NCI-H526 (cell line): Measurements from ENCODE around the gene CHTF18.
A peak's percentile ranks its signal among the peaks of the same experiment; 100 is the strongest.
"Not testable (repeated sequence)": the region's sequence is repeated elsewhere in the genome, so short reads cannot be mapped to it uniquely, and the experiment has no call there.

ENCODE experiments used
- DNase-seq, 2 experiments: peaks; one replicate each; lab custom pipeline; 2025; lab: John Stamatoyannopoulos, UW

CHTF18 gene

DNA sequence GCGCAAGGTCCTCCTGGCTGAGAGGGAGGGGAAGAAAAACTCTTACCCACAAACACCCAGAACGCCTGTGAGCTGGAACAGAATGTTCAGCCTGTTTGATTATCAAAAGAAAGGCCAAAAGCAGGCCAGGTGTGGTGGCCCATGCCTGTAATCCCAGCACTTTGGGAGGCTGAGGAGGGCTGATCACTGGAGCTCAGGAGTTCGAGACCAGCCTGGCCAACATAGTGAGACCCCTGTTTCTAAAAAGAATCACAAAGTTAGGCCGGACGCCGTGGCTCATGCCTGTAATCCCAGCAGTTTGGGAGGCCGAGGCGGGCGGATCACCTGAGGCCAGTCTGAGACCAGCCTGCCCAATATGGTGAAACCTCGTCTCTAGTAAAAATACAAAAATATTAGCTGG, 12.1 kb upstream of the CHTF18 start:
- not testable (repeated sequence) for DNase-seq

DNA sequence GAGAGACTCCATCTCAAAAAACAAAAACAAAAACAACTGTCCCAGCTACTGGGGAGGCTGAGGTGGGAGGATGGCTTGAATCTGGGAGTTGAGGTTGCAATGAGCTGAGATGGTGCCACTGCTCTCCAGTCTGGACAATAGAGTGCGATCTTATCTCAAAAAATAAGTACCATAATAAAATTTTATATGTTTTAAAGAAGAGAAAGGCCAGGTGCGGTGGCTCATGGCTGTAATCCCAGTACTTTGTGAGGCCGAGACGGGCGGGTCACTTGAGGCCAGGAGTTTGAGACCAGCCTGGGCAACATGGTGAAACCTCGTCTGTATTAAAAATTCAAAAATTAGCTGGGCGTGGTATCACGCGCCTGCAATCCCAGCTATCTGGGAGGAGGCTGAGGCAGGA, 11.6 kb upstream of the CHTF18 start:
- DNase-seq, result no peak

DNA sequence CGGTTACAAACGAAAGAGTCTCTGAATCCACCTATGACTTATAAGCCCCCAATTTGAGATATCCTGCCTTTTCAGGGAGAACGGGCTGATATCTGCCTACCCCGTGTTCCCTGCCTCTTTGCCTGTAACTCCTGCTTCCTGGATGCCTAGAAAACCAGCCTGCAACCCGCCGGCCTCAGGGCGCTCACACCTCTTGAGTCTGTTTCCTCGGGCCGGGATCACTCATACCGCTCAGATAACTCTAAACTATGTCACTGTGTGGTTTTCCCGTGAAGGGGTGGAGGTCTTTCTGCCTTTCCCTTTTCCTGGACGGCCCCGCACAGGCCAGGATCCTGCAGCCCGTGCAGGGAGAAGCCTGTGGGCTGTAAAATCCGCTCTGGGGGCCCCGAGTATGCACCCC, 10.6 kb upstream of the CHTF18 start:
- DNase-seq, result no peak

DNA sequence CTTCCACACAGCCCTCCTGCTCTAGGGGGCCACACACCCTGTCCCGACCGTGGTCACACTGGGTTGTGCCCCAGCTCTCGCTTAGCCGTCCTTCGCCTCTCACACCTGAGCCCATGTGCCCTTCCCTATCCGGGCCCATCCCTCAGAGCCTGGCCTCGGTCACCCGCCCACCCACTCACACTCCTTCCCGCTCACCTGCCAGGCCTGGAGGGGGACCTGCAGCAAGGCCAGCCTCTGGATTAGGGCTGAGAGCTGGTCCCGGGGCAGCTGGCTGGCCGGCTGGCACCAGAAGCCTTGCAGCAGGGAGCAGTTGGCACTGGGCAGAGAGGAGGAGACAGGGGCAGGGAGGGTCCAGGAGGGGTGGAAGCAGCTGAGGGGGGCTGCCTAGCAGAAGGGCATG, 10.0 kb upstream of the CHTF18 start:
- DNase-seq, result no peak

DNA sequence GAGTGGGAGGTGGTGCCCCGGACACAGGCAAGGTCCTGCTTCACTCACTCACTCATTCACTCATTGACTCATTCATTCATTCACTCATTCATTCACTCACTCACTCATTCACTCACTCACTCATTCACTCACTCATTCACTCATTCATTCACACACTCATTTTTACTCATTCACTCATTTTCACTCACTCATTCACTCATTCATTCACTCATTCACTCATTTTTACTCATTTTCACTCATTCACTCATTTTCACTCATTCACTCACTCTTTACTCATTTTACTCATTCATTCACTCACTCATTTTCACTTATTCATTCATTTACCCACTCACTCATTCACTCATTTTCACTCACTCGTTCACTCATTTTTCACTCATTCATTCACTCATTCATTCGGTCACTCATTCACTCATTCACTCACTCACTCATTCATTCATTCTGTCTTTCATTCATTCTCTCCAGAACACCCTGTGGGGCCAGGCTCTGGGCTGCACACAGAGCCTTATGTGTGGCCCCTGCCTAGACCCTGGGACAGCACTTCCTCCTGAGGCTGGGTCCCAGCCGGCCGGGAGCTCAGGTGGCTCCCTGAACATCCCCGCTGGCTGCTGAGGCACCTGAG, 9.4 kb upstream of the CHTF18 start:
- DNase-seq, result no peak

DNA sequence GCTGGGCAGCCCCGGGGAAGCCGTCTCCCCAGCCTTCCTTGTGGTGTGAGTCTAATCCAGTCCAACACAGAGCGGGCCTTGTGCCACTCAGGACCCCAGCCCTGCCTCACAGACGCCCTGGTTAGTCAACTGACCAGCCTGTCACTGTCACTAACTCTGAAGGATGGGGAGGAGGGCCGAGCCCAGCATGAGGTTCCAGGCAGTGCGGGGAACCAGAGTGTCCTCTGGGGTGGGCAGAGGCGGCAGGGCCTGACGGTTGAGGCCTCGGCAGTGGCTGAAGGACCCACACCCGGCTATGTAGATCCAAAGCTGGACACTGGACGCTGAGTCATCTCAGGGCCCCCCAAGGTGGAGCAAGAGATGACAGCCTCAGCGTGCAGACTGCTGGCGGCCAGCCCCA, 8.9 kb upstream of the CHTF18 start:
- DNase-seq, result no peak

DNA sequence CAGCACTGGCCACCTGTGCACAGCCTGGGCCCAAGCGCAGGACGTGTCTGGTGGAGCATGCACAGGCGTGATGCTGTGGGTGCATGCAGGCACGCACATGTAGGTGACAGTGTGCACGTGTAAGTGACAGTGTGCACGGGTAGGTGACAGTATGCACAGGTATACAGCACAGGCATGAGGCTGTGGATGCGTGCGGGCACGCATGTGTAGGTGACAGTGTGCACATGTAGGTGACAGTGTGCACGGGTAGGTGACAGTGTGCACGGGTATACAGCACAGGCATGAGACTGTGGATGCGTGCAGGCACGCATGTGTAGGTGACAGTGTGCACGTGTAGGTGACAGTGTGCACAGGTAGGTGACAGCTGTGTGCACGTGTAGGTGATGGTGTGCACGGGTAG, 8.1 kb upstream of the CHTF18 start:
- no peak for DNase-seq

DNA sequence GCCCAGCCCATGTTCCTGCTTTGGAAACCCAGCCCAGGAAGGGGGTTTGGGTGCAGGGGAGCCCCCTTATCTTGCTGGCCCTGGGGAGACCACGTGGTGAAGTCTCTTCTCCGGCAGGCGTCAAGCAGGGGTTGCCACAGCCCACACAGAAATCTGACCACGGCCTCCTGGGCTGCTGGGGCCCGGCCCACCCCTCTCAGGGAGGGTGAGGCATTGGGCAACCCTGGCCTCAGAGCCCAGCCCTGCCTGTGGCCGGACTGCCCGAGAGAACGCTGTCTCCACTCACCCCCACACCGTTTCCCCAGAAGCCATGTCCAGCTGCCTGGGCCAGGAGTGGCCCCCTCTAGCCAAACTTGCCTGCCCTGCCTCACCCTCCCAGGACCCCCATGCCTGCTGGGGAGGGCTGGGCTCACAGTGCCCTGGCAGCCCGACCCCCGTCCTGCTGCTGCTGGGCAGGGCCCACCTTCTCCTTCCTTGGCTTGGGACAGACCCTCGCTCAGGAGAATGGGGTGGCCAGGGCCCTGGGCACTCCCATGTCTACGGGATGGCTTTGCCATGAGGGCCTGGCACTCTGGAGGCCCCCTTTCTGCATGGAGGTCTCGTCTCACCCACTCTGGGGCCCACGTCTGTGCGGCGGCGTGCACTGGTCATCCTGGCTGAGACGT, 6.9 kb upstream of the CHTF18 start:
- DNase-seq, result no peak

DNA sequence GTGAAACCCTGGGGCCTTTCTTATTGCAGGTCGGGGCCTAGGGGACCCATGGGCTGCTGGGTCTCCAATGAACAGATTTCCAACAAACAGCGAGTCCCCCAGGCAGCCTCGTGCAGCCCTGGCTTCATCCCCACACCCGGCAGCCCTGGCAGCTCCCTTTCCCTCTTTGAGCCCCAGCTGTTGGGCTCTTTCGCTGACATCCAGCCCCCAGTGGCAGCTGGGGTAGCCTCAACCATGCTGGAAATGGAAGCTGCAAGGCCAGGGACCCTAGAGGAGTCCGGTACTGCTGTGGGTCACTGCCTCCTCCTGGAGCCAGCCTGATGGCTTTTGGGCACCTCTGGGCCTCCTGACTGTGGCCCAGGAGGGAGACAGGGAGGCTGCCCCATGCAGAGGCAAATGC, 6.2 kb upstream of the CHTF18 start:
- DNase-seq, result no peak

DNA sequence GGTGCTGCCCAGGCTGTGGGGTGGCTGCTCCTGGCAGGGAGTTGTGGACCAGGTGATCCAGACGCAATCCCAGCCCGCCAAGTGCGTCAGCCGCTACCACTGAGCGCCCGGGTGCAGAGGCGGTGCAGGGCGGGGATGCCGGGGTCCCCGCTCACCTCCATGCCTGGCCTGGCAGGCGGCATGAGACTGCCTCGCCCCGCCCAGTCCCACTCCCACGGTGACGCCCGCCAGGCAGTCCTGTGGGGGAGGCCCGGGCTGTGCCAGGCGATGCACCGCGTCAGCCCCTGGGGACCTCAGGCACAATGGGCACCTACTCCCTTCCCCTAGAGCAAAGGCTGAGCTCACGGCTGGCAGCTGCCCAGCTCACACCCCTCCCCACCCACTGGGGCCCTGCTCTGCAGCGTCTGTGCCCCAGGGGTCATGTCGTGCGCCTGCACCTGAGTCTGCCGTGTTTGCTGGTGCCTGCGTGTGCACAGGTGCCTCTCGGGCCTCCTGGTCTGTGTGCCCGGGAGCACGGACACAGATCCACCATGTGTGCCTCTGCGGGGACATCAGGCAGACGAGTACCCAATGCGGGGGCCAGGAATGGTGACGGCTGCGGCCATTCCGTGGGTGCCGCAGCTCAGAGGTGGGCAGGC, 5.5 kb upstream of the CHTF18 start:
- DNase-seq, result peak in 1 of 2 experiments; percentile 52

DNA sequence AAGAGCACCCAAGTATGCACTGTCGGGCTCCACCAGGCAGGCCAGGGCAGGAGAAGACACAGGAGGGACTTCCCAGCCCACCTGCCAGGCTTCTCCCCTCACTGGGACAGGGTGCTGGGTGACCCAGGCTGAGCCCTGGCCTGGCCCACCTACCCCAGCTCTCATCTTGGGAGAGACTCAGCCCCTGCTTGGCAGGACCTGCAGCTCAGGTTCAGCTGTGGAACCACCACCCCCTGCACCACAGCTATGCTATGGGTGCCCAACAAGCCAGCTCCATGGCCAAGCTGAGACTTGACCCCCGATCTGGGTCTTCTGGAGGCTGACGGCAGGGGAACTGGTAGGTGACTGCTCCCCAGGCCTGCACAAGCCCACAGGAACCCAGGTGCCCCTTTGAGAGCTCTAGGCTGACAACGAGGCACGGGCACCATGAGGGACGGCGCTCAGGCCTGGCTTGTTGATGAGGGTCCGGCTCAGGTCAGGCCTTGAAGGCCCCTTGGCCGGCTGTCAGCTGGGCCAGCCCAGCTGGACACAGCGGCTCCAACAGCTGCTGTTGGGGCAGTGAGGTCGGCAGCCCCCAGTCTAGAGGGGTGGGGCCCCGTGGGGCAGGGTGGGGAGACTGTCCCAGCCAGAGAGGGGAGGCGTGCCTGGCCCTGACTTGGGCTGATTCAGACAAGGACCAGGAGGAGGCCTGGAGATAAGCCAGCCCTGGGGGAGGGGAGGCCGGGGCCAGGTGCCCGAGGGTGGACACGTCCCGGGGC, 4.8 kb upstream of the CHTF18 start:
- DNase-seq, result no peak

DNA sequence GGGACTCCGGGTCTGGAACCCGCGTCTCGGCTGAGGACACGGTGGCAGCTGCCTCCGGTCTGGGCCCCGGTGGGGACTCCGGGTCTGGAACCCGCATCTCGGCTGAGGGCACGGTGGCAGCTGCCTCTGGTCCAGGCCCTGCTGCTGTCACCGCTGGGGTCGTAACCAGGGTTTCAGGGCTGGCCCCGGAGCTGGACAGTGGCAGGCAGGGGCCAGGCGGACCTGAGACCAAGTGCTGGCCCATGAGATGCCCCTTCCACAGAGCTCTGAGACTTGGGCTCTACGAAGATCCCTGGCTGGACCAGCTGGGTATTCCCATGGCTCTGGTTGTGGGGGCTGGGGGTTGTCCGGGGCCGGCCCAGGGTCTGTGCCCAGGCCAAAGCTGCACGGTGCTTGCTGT, 4.0 kb upstream of the CHTF18 start:
- no peak for DNase-seq

DNA sequence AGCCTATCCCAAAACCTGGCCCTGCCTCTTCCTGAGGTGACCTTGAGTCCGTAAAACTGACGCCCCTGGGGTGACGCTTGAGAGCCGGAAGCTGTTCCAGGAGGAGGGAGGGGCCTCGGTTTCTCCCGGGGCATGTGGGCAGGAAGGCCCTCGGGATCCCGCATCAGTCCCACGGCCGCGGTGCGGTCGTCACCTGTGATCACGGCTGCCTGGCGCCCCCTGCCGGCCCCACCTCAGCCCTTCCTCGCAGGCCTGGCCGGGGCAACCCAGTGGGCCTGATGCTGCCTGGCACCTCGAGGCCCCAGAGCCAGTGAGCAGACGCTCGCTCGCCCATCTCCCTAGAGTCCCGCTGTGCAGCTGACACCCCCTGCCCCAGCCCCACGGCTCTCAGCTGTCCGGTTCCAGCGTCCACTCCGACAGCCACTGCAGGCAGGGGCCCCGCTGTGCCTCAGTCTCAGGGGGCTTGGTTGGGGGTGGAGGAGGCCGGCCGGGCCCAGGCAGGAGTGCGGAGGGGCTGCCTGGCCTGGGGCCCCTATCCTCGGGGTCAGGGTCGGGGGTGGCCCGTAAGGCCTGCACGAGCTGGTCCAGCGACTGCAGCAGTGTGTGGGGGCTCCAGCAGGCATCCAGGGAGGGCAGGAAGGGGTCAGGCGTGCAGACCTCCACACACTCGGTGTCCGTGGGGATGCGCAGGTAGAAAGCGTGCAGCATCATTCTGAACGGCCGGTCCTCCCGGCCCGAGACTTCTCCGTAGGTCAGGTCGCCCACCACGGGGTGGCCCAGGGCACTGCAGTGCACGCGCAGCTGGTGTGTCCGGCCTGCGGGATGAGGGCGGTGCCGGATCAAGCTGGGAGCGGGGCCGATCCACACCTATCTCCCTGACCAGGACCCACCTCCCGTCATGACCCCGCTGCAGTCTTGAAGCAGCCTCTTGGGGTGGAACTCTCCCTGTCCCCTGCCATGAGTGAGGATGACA, 2.6 kb upstream of the CHTF18 start:
- DNase-seq, result peak in 1 of 2 experiments; percentile 77

DNA sequence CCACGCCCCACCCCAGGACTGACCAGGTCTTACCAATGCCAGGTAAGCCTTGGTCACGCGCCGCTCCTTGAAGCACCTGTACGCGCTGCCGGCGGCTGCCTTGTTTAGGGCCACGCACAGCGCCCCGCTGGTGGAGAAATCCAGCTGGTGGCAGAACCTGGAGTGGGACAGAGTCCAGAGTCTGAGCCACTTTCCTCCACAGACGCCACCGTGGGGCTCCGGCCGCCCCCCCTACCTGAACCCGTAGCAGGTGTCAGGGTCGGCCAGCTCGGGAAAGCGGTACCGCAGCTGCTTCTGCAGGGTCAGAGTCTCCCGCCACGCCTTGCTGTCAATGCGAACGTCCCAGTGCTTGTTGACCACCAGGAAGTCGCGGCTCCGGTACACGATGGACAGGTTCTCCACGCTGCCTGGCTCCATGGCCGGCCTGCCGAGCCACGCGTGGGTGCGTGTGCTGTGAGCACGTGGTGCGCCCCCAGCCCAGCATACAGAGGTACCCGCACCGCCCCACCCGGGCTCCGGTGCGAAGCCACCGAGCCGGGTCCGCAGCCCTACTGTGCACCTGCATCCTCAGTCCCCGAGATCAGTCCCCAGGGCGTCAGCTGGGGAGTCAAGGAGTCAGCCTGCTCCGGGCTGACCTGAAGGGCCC, 976 bp upstream of the CHTF18 start:
- no peak for DNase-seq

DNA sequence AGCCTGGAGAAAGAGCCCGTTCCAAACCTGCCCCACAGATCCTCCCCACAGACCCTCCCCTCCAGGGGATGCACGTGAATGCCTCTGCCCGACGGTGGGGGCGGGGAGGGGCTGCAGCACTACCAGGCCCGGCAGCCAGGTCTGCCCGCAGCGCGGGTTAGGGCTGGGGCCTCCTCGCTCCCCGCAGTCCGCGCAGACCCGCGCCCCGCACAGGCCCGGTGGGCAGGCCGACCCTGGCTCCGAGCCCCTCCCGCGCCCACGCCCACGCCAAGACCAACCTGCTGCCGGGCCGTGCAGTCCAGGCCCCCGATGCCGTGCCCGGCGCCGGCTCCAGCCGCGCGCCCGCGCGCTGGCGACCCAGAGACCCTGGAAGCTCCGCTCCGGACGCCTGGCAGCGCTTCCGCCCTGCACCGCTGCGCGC, 432 bp upstream of the CHTF18 start, which contains the start of gene RPUSD1:
Gene RPUSD1, minus strand, starts transcription at position 404 of the 421 bp plus-strand sequence. CDS start 644 bp downstream, outside the sequence.
- DNase-seq, result no peak

DNA sequence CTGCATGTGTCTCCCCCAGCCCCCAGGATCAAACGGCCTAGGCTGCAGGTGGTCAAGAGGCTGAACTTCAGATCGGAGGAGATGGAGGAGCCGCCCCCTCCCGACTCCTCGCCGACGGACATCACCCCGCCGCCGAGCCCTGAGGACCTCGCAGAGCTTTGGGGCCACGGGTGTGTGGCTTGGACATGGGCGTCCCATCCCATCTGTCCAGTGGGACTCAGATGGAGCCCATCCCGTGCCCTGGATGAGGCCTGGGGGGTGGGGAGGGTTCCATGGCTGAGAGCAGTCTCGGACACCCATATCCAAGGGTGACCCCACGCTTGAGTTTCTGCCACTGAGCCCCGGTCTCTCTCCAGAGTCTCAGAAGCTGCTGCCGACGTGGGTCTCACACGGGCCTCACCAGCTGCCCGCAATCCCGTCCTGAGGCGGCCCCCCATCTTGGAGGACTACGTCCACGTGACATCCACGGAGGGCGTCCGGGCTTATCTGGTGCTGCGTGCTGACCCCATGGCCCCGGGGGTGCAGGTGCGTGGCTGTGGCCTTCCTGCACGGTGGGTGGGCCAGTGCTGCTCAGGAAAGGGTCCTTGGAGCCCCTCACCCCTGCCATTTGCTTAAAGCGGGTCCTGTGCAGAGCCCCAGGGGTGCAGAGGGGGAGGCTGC, 901 bp downstream of the CHTF18 start:
- DNase-seq, result no peak

DNA sequence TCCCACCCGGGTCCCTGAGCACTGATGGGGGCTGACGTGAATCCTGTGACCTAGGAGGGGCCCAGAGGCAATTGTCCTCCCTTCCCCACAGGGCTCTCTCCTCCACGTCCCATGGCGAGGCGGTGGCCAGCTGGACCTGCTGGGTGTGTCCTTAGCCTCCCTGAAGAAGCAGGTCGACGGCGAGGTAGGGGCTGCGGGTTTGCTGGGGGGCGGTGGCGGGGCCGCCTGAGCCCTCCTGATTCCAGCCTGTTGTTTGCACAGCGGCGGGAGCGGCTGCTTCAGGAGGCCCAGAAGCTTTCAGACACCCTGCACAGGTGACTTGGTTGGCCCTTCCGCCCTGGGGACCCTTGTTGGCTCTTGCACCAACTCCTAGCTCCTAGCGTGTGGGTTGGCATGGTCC, 1.7 kb downstream of the CHTF18 start:
- no peak for DNase-seq

DNA sequence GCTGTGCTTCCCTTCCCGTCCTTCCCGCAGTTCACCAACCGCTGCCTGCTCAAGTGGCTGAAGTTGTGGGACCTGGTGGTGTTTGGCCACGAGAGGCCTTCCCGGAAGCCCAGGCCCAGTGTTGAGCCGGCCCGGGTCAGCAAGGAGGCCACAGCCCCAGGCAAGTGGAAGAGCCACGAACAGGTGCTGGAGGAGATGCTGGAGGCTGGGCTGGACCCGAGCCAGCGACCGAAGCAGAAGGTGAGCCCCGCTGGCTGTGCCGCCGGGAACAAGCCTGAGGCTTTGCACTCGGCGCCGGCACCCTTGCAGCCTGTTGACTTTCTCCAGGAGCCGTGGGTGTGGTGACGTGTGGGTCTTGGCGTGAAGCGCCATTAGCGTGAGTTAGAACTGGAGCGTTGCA, 2.7 kb downstream of the CHTF18 start:
- DNase-seq, result no peak

DNA sequence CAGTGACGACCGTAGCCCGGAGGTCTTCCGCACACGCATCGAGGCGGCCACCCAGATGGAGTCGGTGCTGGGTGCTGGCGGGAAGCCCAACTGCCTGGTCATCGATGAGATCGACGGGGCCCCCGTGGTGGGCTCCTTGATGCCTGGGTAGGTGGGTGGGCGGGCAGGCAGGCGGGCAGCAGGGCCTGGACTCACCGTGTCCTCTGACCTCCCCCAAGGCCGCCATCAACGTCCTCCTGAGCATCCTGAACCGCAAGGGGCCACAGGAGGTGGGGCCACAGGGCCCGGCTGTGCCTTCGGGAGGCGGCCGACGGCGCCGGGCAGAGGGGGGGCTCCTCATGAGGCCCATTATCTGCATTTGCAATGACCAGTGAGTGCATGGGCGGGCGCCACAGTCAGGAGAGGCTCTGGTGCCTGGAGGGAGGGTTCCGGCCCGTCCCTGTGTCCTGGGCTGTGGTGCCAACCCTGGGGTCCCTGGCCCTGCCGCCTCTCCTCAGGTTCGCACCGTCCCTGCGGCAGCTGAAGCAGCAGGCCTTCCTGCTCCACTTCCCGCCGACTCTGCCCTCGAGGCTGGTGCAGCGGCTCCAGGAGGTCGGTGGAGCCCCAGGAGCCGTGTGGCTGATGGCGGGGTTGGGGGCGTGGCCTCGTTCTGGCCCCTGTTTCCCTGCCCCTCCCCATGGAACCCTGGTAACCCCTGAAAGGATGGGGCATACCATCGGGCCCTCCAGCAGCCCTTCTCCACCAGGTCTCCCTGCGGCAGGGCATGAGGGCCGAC, 4.0 kb downstream of the CHTF18 start:
- no peak for DNase-seq

DNA sequence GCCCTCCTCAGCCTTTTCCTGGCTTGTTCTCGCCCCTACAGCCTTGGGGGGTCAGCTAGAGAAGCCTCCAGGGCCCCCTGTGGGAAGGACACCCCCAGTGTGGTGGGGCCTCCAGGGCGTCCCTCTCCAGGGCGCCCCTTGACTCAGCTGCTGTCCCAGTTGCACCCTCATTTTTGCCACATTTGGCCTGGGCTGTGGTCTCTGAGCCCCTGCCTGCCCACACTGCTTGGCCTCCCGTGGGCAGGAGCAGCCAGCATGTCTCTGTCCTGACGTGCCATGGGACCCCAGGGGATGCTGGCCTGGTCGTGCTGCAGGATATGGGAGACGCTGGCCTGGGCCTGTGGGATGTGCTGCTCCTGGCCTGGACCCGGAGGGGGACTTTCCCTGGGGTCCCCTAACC, 5.0 kb downstream of the CHTF18 start:
- DNase-seq, result no peak
